H1 (cell line): ENCODE measurements around the gene NLRX1.

Source experiments
- EP300 ChIP-seq, 2 experiments: IDR thresholded peaks; 1 replicate in 1 of 2; 2 replicates in 1 of 2; pipeline ENCODE4 v1.6.1; 2011 to 2012; ENCODE audit warnings: low read depth in 2 of 2, low read length in 2 of 2, mild to moderate bottlenecking in 2 of 2, borderline replicate concordance in 1 of 2, inconsistent platforms in 1 of 2, moderate library complexity in 1 of 2
- EZH2 ChIP-seq: fragments of 200-600 bp; sonication (generic); IDR thresholded peaks from 2 replicates; pipeline ENCODE4 v1.7.1; 2012; ENCODE audit warnings: low read depth, mild to moderate bottlenecking, moderate library complexity, low read length, inconsistent platforms; ENCODE audit not compliant: severe bottlenecking
- JUND ChIP-seq: IDR thresholded peaks from 2 replicates; pipeline ENCODE4 v1.6.1; 2011; ENCODE audit warnings: mild to moderate bottlenecking, improper control_type of control experiment, low read length
- KDM1A ChIP-seq: fragments of 200-600, 300-600 bp; sonication (generic); IDR thresholded peaks from 2 replicates; pipeline ENCODE4 v1.7.1; 2016; ENCODE audit warnings: mild to moderate bottlenecking, low read length, borderline replicate concordance
- POLR2A ChIP-seq, 2 experiments: IDR thresholded peaks; 1 replicate in 1 of 2; 2 replicates in 1 of 2; pipeline ENCODE4 v1.6.1; 2011; ENCODE audit warnings: low read depth in 2 of 2, low read length in 2 of 2, mild to moderate bottlenecking in 2 of 2; ENCODE audit errors: control extremely low read depth in 1 of 2
- POLR2AphosphoS5 ChIP-seq: IDR thresholded peaks from 2 replicates; pipeline ENCODE4 v1.6.1; 2011; ENCODE audit warnings: low read depth, low read length
- RFX5 ChIP-seq: IDR thresholded peaks from 2 replicates; pipeline ENCODE4 v1.6.1; 2011; ENCODE audit warnings: low read depth, low read length, improper control_type of control experiment, borderline replicate concordance
- TCF12 ChIP-seq: IDR thresholded peaks from 2 replicates; pipeline ENCODE4 v1.6.1; 2011; ENCODE audit warnings: low read depth, mild to moderate bottlenecking, low read length
- TEAD4 ChIP-seq: IDR thresholded peaks from 2 replicates; pipeline ENCODE4 v1.6.1; 2012; ENCODE audit warnings: low read depth, low read length, inconsistent platforms, mixed read lengths
- YY1 ChIP-seq: IDR thresholded peaks from 2 replicates; pipeline ENCODE4 v1.6.1; 2011; ENCODE audit warnings: low read depth, mild to moderate bottlenecking, low read length
- ZNF274 ChIP-seq: IDR thresholded peaks from 2 replicates; pipeline ENCODE4 v1.7.0; 2012; ENCODE audit warnings: low read length, borderline replicate concordance; ENCODE audit errors: extremely low read depth
- TF ChIP-seq, protein P1 (sequence below): IDR thresholded peaks from 2 replicates; pipeline ENCODE4 v1.6.1; 2011; ENCODE audit warnings: low read depth, mild to moderate bottlenecking, low read length; ENCODE audit not compliant: insufficient read depth
- TF ChIP-seq, protein P2 (sequence below), 3 experiments: IDR thresholded peaks; 1 replicate in 2 of 3; 2 replicates in 1 of 3; pipeline versions ENCODE4 v1.5.1 to v1.6.1; 2011; ENCODE audit warnings: low read length in 3 of 3, mild to moderate bottlenecking in 3 of 3, inconsistent platforms in 2 of 3, low read depth in 1 of 3, moderate library complexity in 1 of 3; ENCODE audit not compliant: insufficient read depth in 1 of 3; ENCODE audit errors: control extremely low read depth in 1 of 3
- TF ChIP-seq, protein P3 (sequence below): IDR thresholded peaks from 2 replicates; pipeline ENCODE4 v1.6.1; 2012; ENCODE audit warnings: inconsistent platforms

DNA sequence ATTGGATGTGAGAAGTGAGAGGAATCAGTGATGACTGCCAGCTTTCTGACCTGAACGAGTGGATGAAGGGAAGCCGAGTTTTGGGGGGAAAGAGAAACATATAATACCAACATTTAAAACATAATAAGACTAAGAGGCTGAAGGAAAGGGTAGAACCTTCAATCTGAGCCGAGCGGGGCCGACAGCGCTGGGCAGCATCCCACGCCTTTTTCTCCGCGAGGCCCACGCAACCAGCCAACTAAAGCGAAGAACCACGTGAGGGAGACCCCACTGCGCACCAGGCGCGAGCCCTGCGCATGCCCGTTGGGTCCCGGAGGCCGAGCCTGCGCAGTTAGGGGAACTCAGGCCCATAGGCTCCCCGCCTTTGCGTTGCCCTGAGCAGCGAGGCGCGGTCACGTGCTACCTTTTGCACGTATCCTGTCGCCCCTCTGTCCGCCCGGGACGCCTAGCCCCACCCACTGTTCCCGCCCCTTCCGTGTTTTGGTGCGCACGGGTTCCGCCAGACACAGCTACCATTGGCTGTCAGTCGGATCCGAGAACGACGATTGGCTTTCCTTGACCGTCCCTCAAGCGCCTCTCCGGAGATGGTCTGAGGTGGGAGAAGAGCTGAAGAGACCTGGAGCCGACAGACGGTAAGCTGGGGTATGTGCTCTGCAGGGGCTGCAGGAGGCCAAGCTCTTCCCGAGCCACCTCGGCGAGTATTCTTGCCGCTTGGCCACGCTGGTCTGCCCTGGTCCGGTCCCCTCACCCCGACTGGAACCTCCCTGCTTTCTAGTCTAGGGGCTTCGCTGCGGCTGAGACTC lies 47.3 kb upstream of the NLRX1 start, which contains the start of gene HINFP:
- TF ChIP-seq EZH2: no peak
- TF ChIP-seq, protein P1, sequence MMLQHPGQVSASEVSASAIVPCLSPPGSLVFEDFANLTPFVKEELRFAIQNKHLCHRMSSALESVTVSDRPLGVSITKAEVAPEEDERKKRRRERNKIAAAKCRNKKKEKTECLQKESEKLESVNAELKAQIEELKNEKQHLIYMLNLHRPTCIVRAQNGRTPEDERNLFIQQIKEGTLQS: peak; percentile 87
- TF ChIP-seq EP300 (IDR thresholded peaks at IDR 0.05; ENCODE audit: borderline replicate concordance in 1 of 2, low read depth in 2 of 2, low read length in 2 of 2): no peak
- TF ChIP-seq, protein P2, sequence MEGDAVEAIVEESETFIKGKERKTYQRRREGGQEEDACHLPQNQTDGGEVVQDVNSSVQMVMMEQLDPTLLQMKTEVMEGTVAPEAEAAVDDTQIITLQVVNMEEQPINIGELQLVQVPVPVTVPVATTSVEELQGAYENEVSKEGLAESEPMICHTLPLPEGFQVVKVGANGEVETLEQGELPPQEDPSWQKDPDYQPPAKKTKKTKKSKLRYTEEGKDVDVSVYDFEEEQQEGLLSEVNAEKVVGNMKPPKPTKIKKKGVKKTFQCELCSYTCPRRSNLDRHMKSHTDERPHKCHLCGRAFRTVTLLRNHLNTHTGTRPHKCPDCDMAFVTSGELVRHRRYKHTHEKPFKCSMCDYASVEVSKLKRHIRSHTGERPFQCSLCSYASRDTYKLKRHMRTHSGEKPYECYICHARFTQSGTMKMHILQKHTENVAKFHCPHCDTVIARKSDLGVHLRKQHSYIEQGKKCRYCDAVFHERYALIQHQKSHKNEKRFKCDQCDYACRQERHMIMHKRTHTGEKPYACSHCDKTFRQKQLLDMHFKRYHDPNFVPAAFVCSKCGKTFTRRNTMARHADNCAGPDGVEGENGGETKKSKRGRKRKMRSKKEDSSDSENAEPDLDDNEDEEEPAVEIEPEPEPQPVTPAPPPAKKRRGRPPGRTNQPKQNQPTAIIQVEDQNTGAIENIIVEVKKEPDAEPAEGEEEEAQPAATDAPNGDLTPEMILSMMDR (IDR thresholded peaks at IDR 0.05; ENCODE audit: control extremely low read depth in 1 of 3, insufficient read depth in 1 of 3, low read depth in 1 of 3, low read length in 3 of 3): no peak
- no peak for TF ChIP-seq TCF12
- no peak for TF ChIP-seq YY1
- TF ChIP-seq JUND: no peak
- peak; percentile 87 for TF ChIP-seq POLR2AphosphoS5
- peak; percentile 33 to 87 for TF ChIP-seq POLR2A (IDR thresholded peaks at IDR 0.05; ENCODE audit: control extremely low read depth in 1 of 2, low read depth in 2 of 2, low read length in 2 of 2)
- no peak for TF ChIP-seq TEAD4
- TF ChIP-seq RFX5: no peak
- no peak for TF ChIP-seq KDM1A
- TF ChIP-seq, protein P3, sequence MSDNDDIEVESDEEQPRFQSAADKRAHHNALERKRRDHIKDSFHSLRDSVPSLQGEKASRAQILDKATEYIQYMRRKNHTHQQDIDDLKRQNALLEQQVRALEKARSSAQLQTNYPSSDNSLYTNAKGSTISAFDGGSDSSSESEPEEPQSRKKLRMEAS: peak; percentile 94
- no peak for TF ChIP-seq ZNF274
